IPS-NIHi7 (cell line): ENCODE data around the gene COL17A1.

Experiments used
- DNase-seq: peaks from one replicate; pipeline ENCODE4 v3.0.0; 2012; ENCODE audit warnings: mixed read lengths; ENCODE audit errors: extremely low spot score

Gene COL17A1

DNA sequence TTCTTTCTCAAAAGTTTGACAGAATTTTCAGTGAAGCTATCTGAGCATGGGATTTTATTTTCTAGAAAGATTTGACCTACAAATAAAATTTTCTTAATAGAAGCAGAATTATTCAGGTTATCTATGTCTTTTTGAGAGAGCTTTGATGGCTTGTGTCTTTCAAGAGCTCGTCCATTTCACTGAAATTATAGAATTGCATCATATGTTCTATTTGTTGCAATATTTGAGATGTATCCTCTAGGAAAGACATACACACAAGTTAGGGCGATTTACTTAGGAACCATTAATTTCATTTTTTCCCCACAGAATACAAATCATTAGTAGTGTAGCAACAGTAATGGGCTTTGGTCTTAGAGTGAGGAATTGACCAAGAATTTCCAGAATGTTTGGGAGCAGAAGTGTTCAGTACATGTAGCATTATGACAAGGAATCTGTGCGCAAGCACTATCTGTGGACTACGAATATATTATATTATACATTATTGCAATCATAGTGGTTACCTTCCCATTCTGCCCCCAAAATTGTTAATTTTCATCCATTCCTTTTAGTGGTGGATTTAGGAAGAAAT, 12.8 kb upstream of the COL17A1 start:
- DNase-seq, result no peak

GRCh38 chr10:104096692-104097091, 11.0 kb upstream of the COL17A1 start:
- no peak for DNase-seq

DNA sequence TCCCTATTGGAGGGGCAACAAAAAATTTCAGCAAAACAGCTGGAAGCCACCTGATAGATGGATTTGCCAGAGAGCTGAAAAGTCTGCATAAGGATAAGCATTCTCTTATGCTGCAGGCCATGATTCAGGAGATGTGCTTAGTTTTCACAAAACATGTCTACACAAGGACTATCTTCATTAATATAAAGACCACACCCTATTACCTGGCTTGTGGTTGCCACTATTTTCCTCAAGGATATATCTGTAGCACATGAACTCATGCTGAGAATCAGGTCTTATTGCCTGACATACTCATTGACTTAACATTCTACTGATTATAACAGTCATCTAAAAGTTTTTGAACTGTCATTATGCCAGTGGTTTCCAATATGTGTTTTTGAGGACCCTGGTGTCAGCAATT, 7.1 kb upstream of the COL17A1 start:
- DNase-seq, result no peak

DNA sequence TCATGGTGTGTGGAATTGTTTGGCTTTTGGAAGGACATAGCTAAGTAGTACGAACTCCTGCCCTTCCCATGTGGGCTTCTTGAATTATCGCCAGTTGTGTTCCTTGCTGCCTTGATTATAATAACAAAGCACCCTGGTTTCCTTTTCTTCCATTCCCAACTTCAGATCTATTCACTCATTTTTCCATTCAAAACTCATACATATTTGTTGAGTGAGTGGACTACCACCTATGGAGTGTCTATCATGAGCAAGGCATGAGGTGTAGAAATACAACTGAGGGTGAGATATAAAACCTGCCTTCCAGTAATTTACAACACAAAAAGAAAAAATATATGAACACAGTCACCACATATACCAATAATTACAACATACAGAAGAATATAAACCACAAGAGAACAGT, 4.9 kb upstream of the COL17A1 start:
- no peak for DNase-seq

GRCh38 chr10:104089621-104090020, 3.9 kb upstream of the COL17A1 start:
- no peak for DNase-seq

GRCh38 chr10:104088239-104088638, 2.6 kb upstream of the COL17A1 start:
- no peak for DNase-seq

DNA sequence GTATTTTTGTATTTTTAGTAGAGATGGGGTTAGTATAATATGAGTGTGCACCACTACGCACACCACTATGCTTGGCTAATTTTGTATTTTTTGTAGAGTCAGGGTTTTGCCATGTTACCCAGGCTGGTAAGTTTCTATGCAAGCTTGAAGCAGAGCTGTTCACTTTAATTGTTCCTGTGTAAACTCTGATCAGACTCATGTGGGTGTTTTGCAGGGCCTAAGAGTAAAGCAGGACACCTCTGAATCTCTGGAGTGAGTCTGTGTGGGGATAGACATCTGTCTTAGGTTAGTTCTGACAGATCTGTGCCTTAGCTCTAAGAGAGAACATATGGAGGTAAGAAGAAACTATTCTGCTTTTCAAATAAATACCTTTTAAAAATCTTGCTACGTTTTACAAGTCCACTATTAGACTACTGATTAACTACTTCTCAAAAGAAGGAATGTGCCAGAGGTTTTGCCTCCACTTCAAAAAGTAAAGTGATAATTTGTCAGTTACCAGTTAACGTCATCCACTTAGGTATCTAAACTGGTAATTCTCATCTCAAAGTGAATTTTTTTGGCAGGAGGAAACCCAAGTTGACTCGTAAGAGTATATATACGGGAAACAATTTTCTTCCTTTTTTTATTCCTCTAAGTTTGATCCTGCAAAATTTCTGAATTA, 1.1 kb downstream of the COL17A1 start:
- no peak for DNase-seq

DNA sequence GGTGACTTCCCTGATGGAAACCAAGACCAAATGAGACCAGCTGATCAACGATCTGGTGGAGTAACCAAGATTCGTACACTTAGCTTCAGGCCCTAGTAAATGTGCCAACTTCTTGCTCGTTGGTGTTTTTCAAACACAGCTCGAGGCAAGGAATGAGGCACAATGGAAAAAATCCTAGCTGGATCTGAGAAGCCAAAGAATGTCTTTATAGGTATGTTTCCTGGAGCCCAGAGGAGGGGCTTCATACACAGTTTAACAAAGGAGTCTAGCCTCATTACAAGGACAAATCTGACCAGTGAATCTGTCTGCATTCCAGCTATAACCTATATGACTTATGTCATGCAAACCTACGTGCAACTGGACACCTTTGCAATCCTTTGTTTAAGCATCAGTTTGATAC, 3.7 kb downstream of the COL17A1 start:
- no peak for DNase-seq

- no peak for DNase-seq
These were observed 4.9 kb downstream of the COL17A1 start for GRCh38 chr10:104080762-104081161.

DNA sequence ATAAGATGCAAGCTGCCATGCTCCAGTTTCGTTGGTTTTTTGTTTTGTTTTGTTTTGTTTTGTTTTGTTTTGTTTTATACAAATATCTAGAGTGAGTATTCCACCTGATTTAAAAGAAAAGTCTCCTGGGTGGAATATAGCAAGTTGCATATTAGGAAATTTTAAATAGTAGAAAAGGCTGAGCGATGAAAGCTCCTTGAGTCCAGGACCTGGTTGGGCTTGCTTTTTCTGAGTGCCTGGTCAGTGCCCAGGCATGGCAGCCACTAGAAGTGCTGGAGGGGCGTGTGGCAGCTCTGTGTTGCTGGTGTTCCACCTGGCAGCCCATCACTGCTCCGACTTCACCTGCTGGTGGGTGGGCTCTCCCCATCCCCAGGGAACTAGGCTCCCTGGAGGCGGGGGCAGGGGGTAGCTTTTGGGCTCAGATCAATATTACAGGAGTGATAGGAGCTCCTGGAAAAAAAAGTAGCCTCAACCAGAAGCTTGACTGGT, 8.0 kb downstream of the COL17A1 start:
- no peak for DNase-seq

GRCh38 chr10:104077247-104077646, 8.4 kb downstream of the COL17A1 start:
- peak; percentile 68 for DNase-seq

DNA sequence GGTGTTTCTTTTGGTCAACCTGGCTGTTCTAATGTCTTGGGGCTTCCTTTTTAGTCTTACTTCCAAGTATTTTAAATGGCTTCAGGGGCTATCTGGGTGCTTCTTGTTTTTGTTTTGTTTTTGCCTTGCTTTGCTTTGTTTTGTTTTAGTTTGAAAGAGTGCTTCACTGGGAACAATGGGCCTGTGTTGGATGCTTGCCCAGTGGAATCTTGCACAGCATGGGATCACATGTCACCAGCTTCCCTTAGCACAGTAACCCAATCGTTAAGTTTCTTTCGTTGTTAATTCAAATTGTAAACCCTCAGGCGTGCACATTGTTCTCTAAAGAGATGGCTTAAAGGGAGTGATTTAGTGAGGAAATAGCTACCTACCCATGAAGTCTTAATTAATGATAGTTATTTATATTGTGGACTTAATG, 8.9 kb downstream of the COL17A1 start:
- peak; percentile 48 for DNase-seq

- DNase-seq, result no peak
These were observed 11.2 kb downstream of the COL17A1 start for GRCh38 chr10:104074505-104074904.

- no peak for DNase-seq
These were observed 12.9 kb downstream of the COL17A1 start for GRCh38 chr10:104072786-104073185.

DNA sequence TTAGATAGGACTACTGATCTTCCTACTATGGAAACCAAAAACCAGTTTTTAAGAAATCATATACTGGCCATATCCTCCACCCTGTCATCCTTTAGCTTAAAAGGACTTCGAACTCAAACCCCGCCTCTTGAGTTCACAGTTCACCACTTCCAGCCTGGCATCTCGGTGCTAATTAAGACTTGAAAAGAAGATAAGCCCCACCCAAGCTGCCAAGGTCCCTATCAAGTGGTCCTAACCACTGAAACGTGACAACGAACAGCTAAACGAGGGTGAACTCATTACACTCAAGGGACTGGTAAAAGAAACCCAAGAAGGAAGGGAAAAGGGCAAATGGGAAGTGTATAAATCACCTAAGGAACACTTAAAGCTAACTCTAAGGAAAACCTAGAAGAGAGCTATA, 16.1 kb downstream of the COL17A1 start:
- DNase-seq, result no peak

DNA sequence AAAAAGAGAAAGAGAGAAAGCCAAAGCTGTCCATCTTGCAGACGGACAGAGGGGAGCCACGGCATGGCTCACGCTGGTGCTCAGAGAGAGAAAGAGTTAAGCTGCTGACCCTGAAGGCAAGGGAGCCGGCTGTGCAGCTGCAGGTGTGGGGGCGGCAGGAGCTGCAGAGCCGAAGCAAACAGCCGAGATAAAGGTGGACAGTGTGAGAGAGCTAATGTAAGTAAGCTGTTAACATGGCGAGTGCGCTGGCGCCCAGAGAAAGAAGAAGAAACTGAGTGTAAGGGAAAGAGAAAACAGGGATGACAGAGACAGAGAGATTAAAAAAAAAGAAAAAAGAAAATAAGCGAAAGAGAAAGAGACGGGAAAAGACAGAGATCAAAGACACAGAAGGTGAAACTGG, 18.2 kb downstream of the COL17A1 start:
- DNase-seq, result no peak

- no peak for DNase-seq
These were observed 18.7 kb downstream of the COL17A1 start for GRCh38 chr10:104066945-104067344.

- no peak for DNase-seq
These were observed 19.9 kb downstream of the COL17A1 start for GRCh38 chr10:104065748-104066147.

GRCh38 chr10:104061196-104061595, 24.5 kb downstream of the COL17A1 start:
- no peak for DNase-seq

GRCh38 chr10:104059364-104059763, 26.3 kb downstream of the COL17A1 start:
- DNase-seq, result peak; percentile 47

- DNase-seq, result peak; percentile 35
These were observed 28.0 kb downstream of the COL17A1 start for GRCh38 chr10:104057717-104058116.

DNA sequence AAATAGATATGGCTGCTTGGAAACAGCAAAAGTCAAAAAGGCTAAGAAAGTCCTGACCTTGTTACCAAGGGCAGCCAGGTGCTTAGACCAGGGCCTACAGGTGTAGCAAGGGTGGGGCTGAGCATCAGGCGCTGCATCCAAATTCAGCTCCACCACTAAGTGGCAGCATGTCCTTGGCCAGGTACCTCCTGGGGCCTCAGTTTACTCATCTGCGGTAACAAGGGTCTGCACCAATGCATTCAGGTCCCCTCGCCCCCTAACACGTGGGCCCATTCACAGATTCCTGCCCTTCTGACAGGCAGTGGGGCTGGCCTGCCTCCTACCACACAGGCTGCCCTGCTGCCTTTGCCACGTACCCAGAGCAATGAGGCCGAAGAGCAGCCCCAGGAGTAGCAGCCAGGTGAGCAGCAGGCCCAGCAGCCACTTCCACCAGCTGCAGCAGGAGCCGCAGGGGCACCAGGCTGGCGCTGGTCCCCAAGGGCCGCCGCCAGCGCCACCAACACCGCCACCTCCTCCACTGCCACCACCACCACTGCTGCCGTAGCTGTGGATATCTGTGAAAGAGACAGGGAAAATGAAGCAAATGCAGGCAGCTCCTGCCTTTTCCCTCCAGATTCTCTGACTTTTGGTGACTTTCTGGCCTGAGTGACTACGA, 28.9 kb downstream of the COL17A1 start:
- DNase-seq, result no peak

DNA sequence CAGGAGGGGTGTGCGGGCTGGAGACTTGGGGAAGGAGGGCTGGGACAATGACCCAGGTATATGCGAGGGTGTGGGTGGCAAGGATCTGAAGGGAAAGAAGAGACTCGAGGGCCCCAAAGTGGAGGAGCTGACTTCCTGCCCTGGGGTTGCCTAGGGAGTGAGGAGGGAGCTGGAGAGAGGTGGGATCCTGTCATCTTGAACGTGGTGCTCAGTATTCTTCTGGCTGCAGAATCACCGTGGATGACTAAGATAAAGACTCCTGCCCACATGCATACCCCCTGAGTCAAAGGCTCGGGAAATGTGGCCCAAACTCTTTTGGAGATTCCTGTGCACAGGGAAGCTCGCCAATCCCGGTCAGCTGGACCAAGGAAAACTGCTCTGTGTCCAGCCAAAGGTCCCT, 31.2 kb downstream of the COL17A1 start:
- DNase-seq, result peak; percentile 21
